ENCODE measurements around the gene TCN2. TPM values are rescaled to one million over a fixed set of nuclear protein-coding genes. Genes with fewer than 3 reads are reported as not detected.
"Not testable (repeated sequence)": the region's sequence is repeated elsewhere in the genome, so short reads cannot be mapped to it uniquely, and the experiment has no call there.

The TCN2 gene
- total RNA-seq, 2 experiments from 2014 or later = 0.19 to 0.31 TPM

GRCh38 chr22:30582788-30583545 is 24.0 kb upstream of the TCN2 start:
- Mint-ChIP-seq H3K4me3 (no peak overlapping the region), H3K27ac (no peak overlapping the region), H3K4me1 (ENCODE audit: low read depth) (no peaks in the 10 kb centered on the region), H3K36me3 (peaks cover 74% of the 10 kb centered on the region), H3K27me3 (no peaks in the 10 kb centered on the region), H3K9me3 (no peaks in the 10 kb centered on the region)
- DNase-seq = no peak
- ChIA-PET POLR2A (no interaction called here), CTCF (interaction anchor here (0.7 kb wide), 1 partner anchor 337 kb away, joined by 3 read pairs; no protein-coding TSS in a partner anchor)
- intact Hi-C loops (cut with micrococcal nuclease) = no loop called here

DNA sequence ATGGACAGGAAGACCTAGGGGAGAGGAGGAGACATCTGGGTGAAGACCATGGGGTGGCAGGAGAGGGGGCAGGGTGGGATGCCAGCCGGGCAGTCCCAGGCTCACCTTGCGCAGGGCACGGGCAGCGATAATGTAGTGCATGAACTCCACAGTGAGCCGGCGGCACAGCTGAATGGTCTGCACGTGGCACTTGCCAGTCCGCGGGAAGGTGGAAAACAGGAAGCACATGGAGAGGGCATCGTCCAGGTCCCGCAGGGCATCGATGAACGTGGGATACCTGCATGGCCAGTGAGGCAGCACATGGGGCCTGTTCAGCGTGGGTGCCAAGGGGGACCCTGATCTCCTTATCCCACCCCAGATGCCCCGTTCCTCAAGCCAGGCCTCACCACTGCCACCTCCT is 22.5 kb upstream of the TCN2 start:
- Mint-ChIP-seq H3K27me3 (no peaks in the 10 kb centered on the region), H3K9me3 (no peaks in the 10 kb centered on the region)
- POLR2A ChIA-PET = no interaction called here

GRCh38 chr22:30586414-30586813 is 20.6 kb upstream of the TCN2 start:
- H3K27me3 Mint-ChIP-seq = no peaks in the 10 kb centered on the region
- peaks cover 4% of the 10 kb centered on the region for H3K4me1 Mint-ChIP-seq (ENCODE audit: low read depth)
- DNase-seq = no peak
- CTCF ChIA-PET = no interaction called here
- H3K4me3 Mint-ChIP-seq = no peak overlapping the region
- no peaks in the 10 kb centered on the region for H3K9me3 Mint-ChIP-seq
- peaks cover 59% of the 10 kb centered on the region for H3K36me3 Mint-ChIP-seq
- POLR2A ChIA-PET = interaction anchor here (1.4 kb wide), 1 partner anchor 20 kb away, joined by 3 read pairs; no protein-coding TSS in a partner anchor
- intact Hi-C loops (cut with micrococcal nuclease) = no loop called here
- H3K27ac Mint-ChIP-seq = no peak overlapping the region

More for the DNA sequence above, 22.5 kb upstream of the TCN2 start:
- H3K4me3 Mint-ChIP-seq = no peak overlapping the region
- H3K27ac Mint-ChIP-seq = no peak overlapping the region
- H3K4me1 Mint-ChIP-seq (ENCODE audit: low read depth) = peaks cover 4% of the 10 kb centered on the region
- peaks cover 75% of the 10 kb centered on the region for H3K36me3 Mint-ChIP-seq
- DNase-seq = no peak
- intact Hi-C loops (cut with micrococcal nuclease) = no loop called here
- CTCF ChIA-PET = no interaction called here

DNA sequence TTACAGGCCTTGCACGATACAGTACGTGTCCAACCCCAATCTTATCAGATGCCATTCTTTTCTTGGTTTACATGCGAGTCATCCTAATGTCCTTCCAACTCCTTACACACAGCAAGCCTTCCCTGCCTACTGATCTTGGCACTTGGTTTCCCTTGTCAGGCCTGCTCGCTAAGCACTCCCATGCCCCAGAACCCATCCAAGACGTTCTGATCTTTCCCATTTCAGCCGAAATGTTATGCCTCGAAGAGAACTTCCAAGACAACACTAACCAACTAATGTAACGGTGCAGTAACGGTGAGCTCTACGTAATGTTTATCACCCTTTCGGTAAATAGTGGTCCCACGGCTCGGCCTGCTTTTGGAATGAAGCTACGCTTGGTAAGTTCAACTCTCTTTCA is 15.8 kb upstream of the TCN2 start:
- Mint-ChIP-seq H3K36me3 (peaks cover 28% of the 10 kb centered on the region), H3K27me3 (peaks cover 7% of the 10 kb centered on the region), H3K4me1 (ENCODE audit: low read depth) (peaks cover 4% of the 10 kb centered on the region), H3K4me3 (no peak overlapping the region), H3K9me3 (no peaks in the 10 kb centered on the region), H3K27ac (no peak overlapping the region)
- DNase-seq = no peak
- intact Hi-C loops (cut with micrococcal nuclease) = loop anchor here (1.0 to 5.0 kb wide), 3 partner anchors 14 to 491 kb away; partner anchors contain the start of gene SMTN
- CTCF ChIA-PET = interaction anchor here (0.7 to 5.9 kb wide), 6 partner anchors 11 to 718 kb away, joined by 3 to 33 read pairs (median 6); partner anchors contain the start of genes SLC35E4 and TCN2
- POLR2A ChIA-PET = interaction anchor here (0.5 to 1.7 kb wide), 5 partner anchors 11 to 378 kb away, joined by 3 to 6 read pairs (median 4); partner anchors contain the start of genes MORC2 and TUG1

DNA sequence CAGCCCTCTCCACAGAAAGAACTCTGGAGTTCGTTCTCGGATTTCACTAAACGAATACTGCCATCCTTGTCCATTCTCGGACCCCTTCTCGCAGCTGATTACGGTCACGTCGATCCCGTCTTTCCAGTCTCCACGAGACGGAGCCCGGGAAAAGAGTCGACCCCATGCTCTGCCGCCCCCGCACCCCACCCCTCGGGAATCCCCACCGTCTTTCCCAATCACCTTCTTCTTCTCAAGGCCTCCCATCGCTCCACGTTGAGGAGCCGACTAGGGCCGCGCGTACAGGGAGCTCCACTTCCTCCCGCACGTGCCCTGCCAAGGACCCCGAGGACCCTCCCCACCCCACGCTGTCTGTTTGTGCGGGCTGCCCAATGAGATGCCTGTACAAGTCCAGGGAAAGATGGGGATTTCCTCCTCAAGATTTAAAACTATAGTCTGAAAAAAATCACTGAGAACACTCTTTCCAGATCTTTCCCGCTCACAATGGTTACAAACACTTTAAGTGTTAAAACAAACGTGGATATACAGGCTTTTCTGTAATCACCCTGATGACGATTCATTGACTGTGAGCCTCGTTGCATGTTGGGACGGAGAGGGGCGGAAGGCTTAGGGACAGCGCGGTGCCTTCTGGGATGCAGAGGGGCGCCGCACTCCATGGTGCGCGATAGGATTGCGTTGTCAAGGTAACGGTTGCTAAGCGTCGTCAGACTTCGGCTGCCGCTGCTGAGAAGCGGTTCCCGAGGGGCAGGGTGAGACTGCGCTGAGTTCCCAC is 15.2 kb upstream of the TCN2 start, which contains the start of gene PES1:
Gene PES1 (minus strand): TSS at position 323 of the 772 bp plus-strand sequence. CDS start 77 bp downstream, at position 246.
- POLR2A ChIA-PET = interaction anchor here (0.5 to 1.7 kb wide), 5 partner anchors 11 to 377 kb away, joined by 3 to 6 read pairs (median 4); partner anchors contain the start of genes MORC2 and TUG1
- no peak within 1 kb of the TSS for H3K27ac Mint-ChIP-seq
- no peaks in the 10 kb centered on the region for H3K9me3 Mint-ChIP-seq
- peaks cover 7% of the 10 kb centered on the region for H3K27me3 Mint-ChIP-seq
- H3K36me3 Mint-ChIP-seq = peaks cover 23% of the 10 kb centered on the region
- intact Hi-C loops (cut with micrococcal nuclease) = loop anchor here (1.0 to 5.0 kb wide), 5 partner anchors 14 to 491 kb away; partner anchors contain the start of genes SMTN and TUG1
- H3K4me3 Mint-ChIP-seq = no peak within 1 kb of the TSS
- CTCF ChIA-PET = interaction anchor here (0.7 to 5.9 kb wide), 6 partner anchors 10 to 718 kb away, joined by 3 to 33 read pairs (median 6); partner anchors contain the start of genes SLC35E4 and TCN2
- peaks cover 4% of the 10 kb centered on the region for H3K4me1 Mint-ChIP-seq (ENCODE audit: low read depth)
- peak; percentile 96 for DNase-seq

- CTCF ChIA-PET = interaction anchor here (1.2 to 5.9 kb wide), 4 partner anchors 9 to 163 kb away, joined by 4 to 33 read pairs (median 9); partner anchors contain the start of genes SLC35E4 and TCN2
- DNase-seq; H3K27ac Mint-ChIP-seq; H3K27me3 Mint-ChIP-seq; H3K4me3 Mint-ChIP-seq; H3K9me3 Mint-ChIP-seq; H3K4me1 Mint-ChIP-seq (ENCODE audit: low read depth): not testable (repeated sequence)
- intact Hi-C loops (cut with micrococcal nuclease) = loop anchor here (1.0 to 5.0 kb wide), 3 partner anchors 42 to 490 kb away; partner anchors contain the start of genes SMTN and TUG1
- H3K36me3 Mint-ChIP-seq = peaks cover 18% of the 10 kb centered on the region
- POLR2A ChIA-PET = interaction anchor here (1.4 to 1.5 kb wide), 2 partner anchors 10 to 376 kb away, joined by 3 to 4 read pairs; partner anchors contain the start of genes MORC2 and TUG1
These were observed 14.6 kb upstream of the TCN2 start for GRCh38 chr22:30592360-30592713.

DNA sequence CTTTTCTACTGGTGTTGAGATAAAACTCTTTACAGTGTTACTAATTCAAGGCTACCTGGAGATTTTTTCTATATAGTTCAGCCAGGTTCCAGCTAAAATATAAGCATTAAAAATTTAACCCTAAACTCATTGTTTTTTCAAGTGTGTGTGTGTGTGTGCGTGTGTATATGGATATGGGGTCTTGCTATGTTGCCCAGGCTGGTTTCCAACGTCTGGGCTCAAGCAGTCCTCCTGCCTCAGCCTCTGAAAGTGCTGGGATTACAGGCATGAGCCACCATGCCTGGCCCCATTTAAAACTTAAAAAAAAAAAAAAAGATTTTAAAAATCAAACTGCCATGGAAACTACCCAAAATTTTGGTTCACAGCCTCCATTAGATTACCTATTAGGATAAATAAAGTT is 10.8 kb upstream of the TCN2 start:
- H3K9me3 Mint-ChIP-seq = no peaks in the 10 kb centered on the region
- no peaks in the 10 kb centered on the region for H3K4me1 Mint-ChIP-seq (ENCODE audit: low read depth)
- H3K27me3 Mint-ChIP-seq = peaks cover 7% of the 10 kb centered on the region
- H3K27ac Mint-ChIP-seq = no peak overlapping the region
- intact Hi-C loops (cut with micrococcal nuclease) = no loop called here
- H3K36me3 Mint-ChIP-seq = no peaks in the 10 kb centered on the region
- CTCF ChIA-PET = interaction anchor here (5.9 kb wide), 1 partner anchor 10 kb away, joined by 33 read pairs; the partner anchor contains the start of gene TCN2
- no peak for DNase-seq
- POLR2A ChIA-PET = interaction anchor here (1.0 kb wide), 1 partner anchor 10 kb away, joined by 3 read pairs; no protein-coding TSS in a partner anchor
- H3K4me3 Mint-ChIP-seq = no peak overlapping the region

DNA sequence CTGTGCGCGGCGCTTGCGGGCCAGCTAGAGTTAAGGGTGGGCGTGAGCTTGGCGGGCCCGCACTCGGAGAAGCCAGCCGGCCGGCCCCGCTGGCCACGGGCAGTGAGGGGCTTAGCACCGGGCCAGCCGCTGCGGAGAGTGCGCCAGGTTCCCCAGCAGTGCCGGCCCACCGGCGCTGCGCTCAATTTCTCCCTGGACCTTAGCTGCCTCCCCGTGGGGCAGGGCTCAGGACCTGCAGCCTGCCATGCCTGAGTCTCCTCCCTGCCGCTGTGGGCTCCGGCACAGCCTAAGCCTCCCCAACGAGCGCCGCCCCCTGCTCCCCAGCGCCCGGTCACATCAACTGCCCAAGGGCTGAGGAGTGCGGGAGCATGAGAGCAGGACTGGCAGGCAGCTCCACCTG is 10.1 kb upstream of the TCN2 start:
- H3K4me1 Mint-ChIP-seq (ENCODE audit: low read depth) = no peaks in the 10 kb centered on the region
- ChIA-PET POLR2A (no interaction called here), CTCF (no interaction called here)
- no peak overlapping the region for H3K27ac Mint-ChIP-seq
- intact Hi-C loops (cut with micrococcal nuclease) = no loop called here
- H3K36me3 Mint-ChIP-seq = no peaks in the 10 kb centered on the region
- DNase-seq = no peak
- H3K27me3 Mint-ChIP-seq = peaks cover 7% of the 10 kb centered on the region
- H3K9me3 Mint-ChIP-seq = no peaks in the 10 kb centered on the region
- no peak overlapping the region for H3K4me3 Mint-ChIP-seq

DNA sequence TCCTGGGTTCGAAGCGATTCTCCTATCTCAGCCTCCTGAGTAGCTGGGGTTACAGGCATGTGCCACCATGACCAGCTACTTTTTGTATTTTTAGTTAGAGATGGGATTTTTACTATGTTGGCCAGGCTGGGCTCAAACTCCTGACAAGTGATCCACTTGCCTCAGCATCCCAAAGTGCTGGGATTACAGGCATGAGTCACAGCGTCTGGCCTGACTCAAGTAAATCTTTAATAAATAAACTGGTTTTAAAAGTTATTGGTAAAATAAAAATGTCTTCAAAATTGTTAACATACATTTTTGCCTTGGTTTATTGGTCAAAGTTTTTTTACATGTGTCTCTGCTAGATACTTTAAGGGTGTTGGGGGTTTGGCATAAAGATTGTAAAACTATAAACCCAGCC is 8.0 kb upstream of the TCN2 start:
- DNase-seq = no peak
- ChIA-PET POLR2A (no interaction called here), CTCF (no interaction called here)
- intact Hi-C loops (cut with micrococcal nuclease) = no loop called here
- Mint-ChIP-seq H3K27me3 (no peaks in the 10 kb centered on the region), H3K27ac (no peak overlapping the region), H3K4me3 (no peak overlapping the region), H3K36me3 (no peaks in the 10 kb centered on the region), H3K4me1 (ENCODE audit: low read depth) (no peaks in the 10 kb centered on the region), H3K9me3 (no peaks in the 10 kb centered on the region)

DNA sequence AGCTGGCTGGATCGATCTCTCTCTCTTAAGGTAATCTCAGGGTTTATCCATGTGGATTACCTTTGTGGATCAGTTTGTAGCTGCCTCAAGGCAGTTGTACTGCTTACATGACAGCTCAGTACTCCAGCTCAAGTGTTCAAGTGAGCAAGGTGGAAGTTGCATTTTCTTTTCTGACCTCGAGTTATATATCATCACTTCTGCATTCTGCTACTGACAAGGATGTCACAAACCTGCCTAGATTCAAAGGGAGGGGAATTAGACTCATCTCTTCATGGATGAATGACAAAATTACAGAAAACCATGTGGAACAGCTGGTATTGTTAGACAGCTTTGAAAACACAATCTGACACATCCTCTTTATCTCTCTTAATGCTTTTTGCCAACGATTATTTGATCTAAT is 6.1 kb upstream of the TCN2 start:
- no peak for DNase-seq
- Mint-ChIP-seq H3K27me3 (no peaks in the 10 kb centered on the region), H3K9me3 (no peaks in the 10 kb centered on the region)

DNA sequence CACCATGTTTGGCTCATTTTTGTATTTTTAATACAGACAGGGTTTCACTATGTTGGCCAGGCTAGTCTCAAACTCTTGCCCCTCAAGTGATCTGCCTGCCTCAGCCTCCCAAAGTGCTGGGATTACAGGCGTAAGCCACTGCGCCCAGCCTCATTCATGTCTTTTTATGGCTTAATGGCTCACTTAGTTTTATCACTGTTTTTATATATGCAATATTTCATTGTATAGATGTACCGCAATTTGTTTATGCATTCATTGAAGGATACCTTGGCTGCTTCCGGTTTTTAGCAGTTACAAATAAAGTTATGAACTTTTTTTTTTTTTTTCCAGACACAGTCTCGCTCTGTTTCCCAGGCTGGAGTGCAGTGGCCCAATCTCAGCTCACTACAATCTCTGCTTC is 5.5 kb upstream of the TCN2 start:
- POLR2A ChIA-PET = interaction anchor here (0.6 to 1.8 kb wide), 2 partner anchors 9 to 144 kb away, joined by 4 read pairs; partner anchors contain the start of gene PES1
- intact Hi-C loops (cut with micrococcal nuclease) = loop anchor here (10.0 kb wide), 1 partner anchor 207 kb away; the partner anchor contains the start of gene SEC14L2
- no peak for DNase-seq
- Mint-ChIP-seq H3K4me3 (no peak overlapping the region), H3K36me3 (no peaks in the 10 kb centered on the region), H3K9me3 (no peaks in the 10 kb centered on the region), H3K4me1 (ENCODE audit: low read depth) (peaks cover 9% of the 10 kb centered on the region), H3K27me3 (no peaks in the 10 kb centered on the region), H3K27ac (no peak overlapping the region)
- CTCF ChIA-PET = interaction anchor here (0.6 to 1.9 kb wide), 12 partner anchors 9 to 211 kb away, joined by 3 to 7 read pairs (median 4); partner anchors contain the start of genes DUSP18 and PES1

More for the DNA sequence above, 6.1 kb upstream of the TCN2 start:
- H3K27ac Mint-ChIP-seq = no peak overlapping the region
- no peaks in the 10 kb centered on the region for H3K36me3 Mint-ChIP-seq
- no peak overlapping the region for H3K4me3 Mint-ChIP-seq
- ChIA-PET CTCF (interaction anchor here (1.3 to 1.9 kb wide), 2 partner anchors 8 to 210 kb away, joined by 4 to 7 read pairs; no protein-coding TSS in a partner anchor), POLR2A (interaction anchor here (0.6 kb wide), 1 partner anchor 173 kb away, joined by 3 read pairs; no protein-coding TSS in a partner anchor)
- intact Hi-C loops (cut with micrococcal nuclease) = loop anchor here (10.0 kb wide), 1 partner anchor 206 kb away; the partner anchor contains the start of gene SEC14L2
- peaks cover 5% of the 10 kb centered on the region for H3K4me1 Mint-ChIP-seq (ENCODE audit: low read depth)

All from activated CD4-positive, alpha-beta memory T cell treated with anti-CD3 and anti-CD28 coated beads for 36 hours (primary cell).